ENCODE results near the gene FLOT1.
"Not testable (repeated sequence)": the region's sequence is repeated elsewhere in the genome, so short reads cannot be mapped to it uniquely, and the experiment has no call there.

Gene FLOT1

DNA sequence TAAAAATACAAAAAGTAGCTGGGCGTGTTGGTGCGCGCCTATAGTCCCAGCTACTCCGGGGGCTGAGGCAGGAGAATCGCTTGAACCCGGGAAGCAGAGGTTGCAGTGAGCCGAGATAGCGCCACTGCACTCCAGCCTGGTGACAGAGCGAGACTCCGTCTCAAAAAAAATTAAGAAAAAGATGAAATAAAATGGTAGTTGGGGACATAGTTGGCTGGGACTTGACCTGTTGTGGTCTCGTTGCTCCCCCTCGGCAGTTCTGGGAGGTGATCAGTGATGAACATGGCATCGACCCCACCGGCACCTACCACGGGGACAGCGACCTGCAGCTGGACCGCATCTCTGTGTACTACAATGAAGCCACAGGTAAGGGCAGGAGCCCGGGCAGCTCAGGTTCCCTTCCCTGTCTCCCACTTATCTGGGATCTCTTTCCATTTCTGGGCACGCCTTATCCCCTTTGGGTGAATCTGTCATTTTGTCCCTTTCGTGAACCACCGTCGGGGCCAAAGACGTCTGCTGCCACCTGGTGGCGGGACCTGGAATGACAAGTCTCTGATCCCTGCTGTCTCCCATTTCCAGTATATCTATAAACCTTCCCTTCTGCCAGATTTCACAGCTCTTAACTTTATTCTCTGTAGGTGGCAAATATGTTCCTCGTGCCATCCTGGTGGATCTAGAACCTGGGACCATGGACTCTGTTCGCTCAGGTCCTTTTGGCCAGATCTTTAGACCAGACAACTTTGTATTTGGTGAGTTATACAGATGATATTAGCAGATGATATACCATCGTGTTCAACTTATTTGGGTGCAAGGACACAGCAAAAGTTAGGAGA is 20.0 kb downstream of the FLOT1 start:
- DNase-seq: peak; percentile 18

GRCh38 chr6:30722025-30722279 is 20.5 kb downstream of the FLOT1 start:
- DNase-seq: not testable (repeated sequence)

DNA sequence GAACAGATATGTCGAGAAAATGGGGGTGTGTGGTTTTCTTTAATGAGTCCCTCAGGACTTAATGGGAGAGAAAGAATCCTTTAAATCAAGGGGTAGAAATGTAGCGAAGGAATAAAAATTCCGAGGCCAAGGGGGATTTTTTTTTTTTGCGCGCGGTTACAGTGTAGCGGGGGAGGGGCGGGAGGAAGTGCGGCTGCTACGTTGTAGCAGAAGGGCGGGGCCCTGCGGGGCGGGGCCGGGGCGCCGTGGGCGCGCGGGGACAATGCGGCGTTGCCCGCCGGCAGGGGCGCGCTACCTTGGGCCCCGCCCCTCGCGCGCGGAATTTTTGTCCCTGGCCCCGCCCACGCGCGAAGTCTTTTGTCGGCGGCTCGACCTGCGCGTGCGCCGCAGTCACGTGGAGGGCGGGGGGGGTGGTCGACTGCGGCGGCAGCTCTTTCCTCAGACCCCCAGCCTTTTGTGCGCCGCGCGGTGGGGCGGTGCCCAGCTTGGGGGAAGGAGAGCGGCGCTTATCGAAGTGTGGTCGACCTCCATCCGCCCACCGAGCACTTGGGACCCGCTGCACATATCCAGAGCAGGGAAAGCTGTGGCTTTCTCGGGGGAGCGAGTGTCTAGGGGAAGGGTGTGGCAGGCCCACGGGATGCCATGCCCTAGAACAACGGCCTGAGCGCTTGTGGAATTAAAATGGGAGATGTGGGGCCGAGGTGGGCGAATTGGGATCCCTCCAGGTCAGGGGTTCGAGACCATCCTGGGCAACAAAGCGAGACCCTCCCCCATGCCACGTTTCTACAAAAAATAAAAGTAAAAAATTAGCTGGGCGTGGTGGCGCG is 21.1 kb downstream of the FLOT1 start:
- peak; percentile 94 for DNase-seq

DNA sequence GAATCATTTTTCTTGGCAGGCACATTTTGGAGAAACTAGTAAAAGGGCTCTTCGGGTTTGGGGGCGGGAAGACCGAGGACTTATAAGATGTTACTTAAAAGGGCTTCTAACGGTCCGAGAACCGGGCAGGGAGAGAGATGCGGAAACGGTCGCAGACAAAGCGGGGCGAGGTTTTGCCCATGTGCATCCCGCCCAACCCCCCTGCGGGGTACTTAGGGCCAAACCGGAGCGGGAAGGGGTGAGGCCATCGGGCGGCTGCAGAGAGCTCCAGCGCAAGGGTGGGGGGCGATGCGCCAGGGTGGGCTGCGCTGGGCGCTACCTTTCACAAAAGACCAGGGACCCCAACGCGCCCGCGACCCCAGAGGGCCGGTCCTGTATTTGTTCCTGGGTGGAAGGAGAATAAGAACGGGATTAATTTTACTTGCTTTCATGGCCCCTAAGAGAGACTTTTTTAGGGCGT is 21.7 kb downstream of the FLOT1 start:
- peak; percentile 16 for DNase-seq

- peak; percentile 86 for DNase-seq
These were observed 22.4 kb downstream of the FLOT1 start, which contains the start of gene TUBB for GRCh38 chr6:30719791-30720737. Gene TUBB, plus strand, starts transcription at chr6:30720352. Its CDS starts 155 bp downstream, at chr6:30720507.

DNA sequence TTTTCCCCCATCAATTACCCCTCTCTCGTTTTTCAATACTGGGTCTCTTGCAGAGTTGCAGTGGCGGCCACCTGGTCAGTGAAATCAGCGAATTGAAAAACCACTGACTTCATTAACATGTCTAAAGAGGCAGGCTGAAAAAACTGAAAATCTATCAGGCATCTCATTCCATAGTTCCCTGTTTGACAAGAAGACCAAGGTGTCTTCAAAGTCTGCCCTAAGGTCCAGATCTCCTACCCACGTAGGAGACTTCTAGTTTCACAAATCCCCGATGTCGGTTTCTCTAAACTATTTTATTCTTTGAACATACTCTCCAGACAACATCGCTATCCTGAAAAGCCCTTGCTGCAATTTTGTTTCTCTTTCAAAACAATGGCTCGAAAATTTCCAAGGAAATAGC is 23.1 kb downstream of the FLOT1 start:
- no peak for DNase-seq

DNA sequence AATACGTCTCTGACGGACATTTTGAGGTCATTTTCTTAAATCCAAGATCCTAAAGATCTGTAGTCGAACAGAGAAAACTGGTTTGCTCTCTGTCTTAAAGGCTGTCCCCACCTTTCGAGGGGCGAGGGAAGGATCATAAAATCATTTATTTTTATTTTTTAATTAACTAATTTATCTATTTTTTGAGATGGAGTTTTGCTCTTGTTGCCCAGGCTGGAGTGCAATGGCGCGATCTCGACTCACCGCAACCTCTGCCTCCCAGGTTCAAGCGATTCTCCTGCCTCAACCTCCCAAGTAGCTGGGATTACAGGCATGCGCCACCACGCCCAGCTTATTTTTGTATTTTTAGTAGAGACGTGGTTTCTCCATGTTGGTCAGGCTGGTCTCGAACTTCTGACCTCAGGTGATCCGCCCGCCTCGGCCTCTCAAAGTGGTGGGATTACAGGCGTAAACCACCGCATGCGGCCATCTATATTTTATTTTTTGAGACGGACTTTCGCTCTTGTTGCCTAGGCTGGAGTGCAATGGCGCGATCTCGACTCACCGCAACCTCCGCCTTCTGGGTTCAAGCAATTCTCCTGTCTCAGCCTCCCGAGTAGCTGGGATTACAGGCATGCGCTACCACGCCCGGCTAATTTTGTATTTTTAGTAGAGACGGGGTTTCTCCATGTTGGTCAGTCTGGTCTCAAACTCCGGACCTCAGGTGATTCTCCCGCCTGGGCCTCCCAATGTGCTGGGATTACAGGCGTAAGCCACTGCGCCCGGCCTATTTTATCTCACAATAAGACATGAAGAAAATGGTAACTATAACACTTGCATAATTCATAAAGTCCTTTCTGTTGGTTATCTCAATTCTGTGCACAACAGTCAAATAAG is 24.4 kb downstream of the FLOT1 start:
- DNase-seq: not testable (repeated sequence)

DNA sequence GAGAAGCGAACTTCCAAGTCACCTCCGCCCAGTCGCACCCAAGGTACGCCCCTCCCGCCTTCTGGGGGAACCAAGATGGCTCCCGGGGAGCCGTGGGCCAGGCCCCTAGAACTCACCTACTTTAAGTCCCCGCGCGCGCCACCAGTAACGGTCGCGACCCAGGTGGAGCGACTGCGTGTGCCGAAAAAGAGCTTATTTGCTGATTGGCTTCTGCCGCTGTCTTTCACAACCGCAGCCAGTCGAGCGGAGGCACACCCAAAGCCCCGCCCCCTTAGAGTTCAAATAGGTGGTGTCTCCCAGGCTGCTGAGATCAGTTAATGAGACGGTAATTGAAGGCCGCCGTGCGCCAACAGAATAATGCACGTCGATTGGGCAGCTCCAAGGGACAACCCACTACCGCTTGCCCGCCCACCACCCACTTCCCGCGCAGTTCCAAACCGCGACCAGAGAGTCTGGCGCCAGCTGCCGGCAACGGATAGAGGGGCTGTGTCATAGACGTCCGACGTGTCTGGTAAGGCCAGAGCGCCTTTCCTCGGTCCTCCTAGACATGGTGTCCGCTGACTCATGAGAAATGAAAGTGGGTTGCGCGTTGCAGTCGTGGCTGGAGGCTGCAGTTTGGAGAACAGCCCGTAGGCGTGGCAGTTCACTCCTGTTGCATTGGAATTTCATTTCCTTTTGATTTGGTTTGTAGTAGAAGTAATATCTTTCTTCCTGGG is 25.2 kb downstream of the FLOT1 start, which contains the start of gene MDC1:
Gene MDC1 (minus strand): TSS at position 153 of the 716 bp plus-strand sequence. CDS start 2,106 bp downstream, outside the sequence.
- DNase-seq: peak; percentile 96

DNA sequence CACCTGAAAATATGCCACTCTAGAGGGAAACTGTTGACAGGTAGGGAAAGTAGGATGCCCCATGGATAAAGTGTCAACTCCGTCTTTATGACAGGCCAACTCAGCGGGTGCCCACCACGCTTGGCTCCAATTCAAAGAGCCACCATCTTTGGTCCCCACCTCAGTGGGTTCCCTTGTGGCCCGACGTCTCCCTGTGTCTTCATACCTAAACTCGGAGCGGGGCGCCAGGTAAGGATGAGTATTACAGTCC is 25.7 kb downstream of the FLOT1 start:
- no peak for DNase-seq

- DNase-seq: no peak
These were observed 28.2 kb downstream of the FLOT1 start for GRCh38 chr6:30714263-30714662.

- no peak for DNase-seq
These were observed 30.0 kb downstream of the FLOT1 start for GRCh38 chr6:30712441-30712945.

DNA sequence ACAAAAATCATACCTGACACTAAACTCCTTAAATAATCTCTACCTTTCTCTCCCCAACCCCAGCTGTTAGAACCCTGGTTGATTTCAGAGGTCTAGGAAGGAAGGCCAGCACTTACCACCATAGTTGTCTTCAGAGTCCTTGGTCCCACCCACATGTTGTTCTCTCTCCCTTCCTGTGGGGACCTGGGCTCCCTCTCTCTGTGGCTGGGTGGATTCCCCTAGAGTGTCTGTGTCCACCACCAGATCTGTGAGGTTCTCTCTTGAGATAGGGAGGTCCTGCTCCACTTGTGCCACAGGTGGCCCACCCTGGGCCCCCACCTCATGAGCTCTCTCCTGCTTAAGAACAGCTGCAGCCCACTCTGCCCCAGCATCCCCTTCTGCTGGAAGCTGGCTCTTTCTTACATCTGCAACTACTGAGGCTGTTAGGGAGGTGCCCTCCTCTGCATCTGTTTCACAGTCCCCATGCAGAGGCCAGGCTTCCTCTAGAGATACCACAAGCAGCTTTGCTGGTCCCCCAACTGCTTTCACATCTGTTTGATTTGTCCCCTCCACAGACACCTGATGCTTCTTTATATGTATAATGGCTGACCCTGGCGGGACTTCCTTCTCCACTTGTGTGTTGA is 30.6 kb downstream of the FLOT1 start:
- DNase-seq: no peak

- no peak for DNase-seq
These were observed 33.2 kb downstream of the FLOT1 start for GRCh38 chr6:30709101-30709868.

- DNase-seq: no peak
These were observed 35.1 kb downstream of the FLOT1 start for GRCh38 chr6:30707281-30707850.

DNA sequence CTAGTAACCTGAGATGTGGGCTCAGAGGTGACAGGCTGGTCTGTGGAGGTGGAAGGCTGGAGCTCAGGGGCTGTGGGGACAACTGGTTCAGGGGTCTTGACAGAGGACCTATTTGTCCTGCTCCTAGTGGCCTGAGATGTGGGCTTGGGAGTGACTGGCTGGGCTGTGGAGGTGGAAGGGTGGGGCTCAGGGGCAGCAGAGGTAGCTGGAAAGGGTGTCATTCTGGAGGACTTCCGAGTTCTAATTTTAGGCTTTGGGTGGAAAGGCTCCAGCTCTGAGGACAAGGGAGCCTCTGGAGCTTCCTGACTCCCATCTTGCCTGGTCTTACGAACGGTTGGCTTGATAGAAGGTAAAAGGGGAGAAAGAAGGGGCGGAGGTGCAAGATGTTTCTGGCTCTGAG is 36.9 kb downstream of the FLOT1 start:
- DNase-seq: no peak

GRCh38 chr6:30703821-30704220 is 38.7 kb downstream of the FLOT1 start:
- no peak for DNase-seq

DNA sequence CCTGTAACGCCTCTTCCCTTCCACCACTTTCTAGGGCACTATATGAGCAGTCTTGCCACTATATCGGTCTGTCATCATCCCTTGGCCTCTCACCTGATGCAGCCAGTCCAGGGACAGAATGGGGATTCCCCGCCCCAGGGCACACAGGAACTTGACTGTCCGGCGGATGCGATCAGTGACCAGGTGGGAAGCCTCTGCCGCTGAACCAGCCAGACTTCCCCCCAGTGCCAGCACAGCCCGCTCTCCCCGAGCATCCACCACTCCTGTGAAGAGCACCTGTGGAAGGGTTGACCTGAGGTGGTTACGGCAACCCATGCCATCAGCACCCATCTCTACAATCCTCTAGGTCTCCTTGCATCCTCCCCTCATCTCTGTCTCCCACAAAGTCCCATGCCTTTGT is 39.5 kb downstream of the FLOT1 start:
- DNase-seq: no peak

GRCh38 chr6:30700340-30700739 is 42.1 kb downstream of the FLOT1 start:
- DNase-seq: no peak

DNA sequence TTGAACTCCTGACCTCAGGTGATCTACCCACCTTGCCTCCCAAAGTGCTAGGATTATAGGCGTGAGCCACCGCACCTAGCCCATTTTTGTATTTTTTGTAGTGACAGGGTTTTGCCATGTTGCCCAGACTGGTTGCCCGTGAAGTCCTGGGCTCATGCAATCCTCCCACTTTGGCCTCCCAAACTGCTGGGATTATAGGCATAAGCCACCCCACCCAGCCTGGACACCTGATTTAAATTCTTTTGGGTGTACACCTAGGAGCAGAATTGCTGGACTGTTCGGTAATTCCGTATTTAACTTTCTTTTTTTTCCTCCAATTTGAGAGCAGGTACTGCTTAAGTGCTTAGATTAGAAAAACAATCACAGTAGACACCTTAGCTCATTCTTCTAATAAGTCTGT is 46.1 kb downstream of the FLOT1 start:
- no peak for DNase-seq
